Right cardiac atrium (tissue), 5 donors: ENCODE data around the gene PEX1. TPM values are rescaled to one million over a fixed set of nuclear protein-coding genes. Genes with fewer than 3 reads are reported as not detected.
"Not testable (repeated sequence)": the region's sequence is repeated elsewhere in the genome, so short reads cannot be mapped to it uniquely, and the experiment has no call there.

Source experiments
- ATAC-seq, 2 donors: fragments of 200-7000 bp; cut with Tn5 transposase; one replicate each; pipeline versions ENCODE4 v1.8.0 to v1.9.1; 2020; ENCODE audit warnings: moderate library complexity in 2 of 2, mild to moderate bottlenecking in 1 of 2
- DNase-seq, 3 donors: peaks; one replicate each; pipeline ENCODE4 v3.0.0-alpha.2; 2020
- H3K27ac ChIP-seq: one replicate; pipeline ENCODE4 v1.5.1; 2013; ENCODE audit warnings: mild to moderate bottlenecking, low read length, control low read depth, moderate library complexity
- H3K27me3 ChIP-seq: one replicate; pipeline ENCODE4 v1.6.1; 2013; ENCODE audit not compliant: control insufficient read depth, insufficient read depth
- H3K4me1 ChIP-seq: one replicate; pipeline ENCODE4 v1.6.1; 2013; ENCODE audit warnings: low read length; ENCODE audit not compliant: control insufficient read depth, insufficient read depth
- H3K4me3 ChIP-seq: one replicate; pipeline ENCODE4 v1.5.1; 2013; ENCODE audit warnings: low read length, control low read depth
- H3K9me3 ChIP-seq: one replicate; pipeline ENCODE4 v1.6.1; 2013; ENCODE audit warnings: low read length; ENCODE audit not compliant: control insufficient read depth
- WGBS: extraction: QIAGEN DNeasy Blood & Tissue Kit; methylation state at CpG from one replicate; pipeline ENCODE4 v1.1.7; 2013; 5-methylcytosine and 5-hydroxymethylcytosine counted together
- intact Hi-C, 4 donors: fragments of 100-400 bp; cut with DNase I; formaldehyde crosslinking; loops; one replicate each; pipeline versions ENCODE4 v1.11.0 to v1.14.0; 2022 to 2023
- polyA plus RNA-seq: library from polyadenylated mRNA; stranded (reverse); fragments of 200-250 nt; gene quantifications from one replicate; pipeline ENCODE4 v1.2.3, GENCODE V29; 2013
- total RNA-seq, 4 donors: library from RNA; stranded (reverse); fragmentation: NEBNext Ultra II Directional; extraction: Animal tissue kit (Norgen Biotek cat#: 25700); gene quantifications; one replicate each; pipeline ENCODE4 v1.2.1, GENCODE V29; 2021
- donor health status: healthy with polysubstance abuse.
- donor health status: DM: no; HTN: yes; CAD: no.
- donor health status: DM: no; HTN: no; CAD: no.
- donor health status: DM: no; HTN: yes; CAD: no; lungs with severe emphysema.
- donor health status: DM: yes; HTN: yes; CAD: no.

The PEX1 gene
- total and polyA plus RNA-seq, 5 donors: 9.3 to 17.6 (median 14.0) TPM

DNA sequence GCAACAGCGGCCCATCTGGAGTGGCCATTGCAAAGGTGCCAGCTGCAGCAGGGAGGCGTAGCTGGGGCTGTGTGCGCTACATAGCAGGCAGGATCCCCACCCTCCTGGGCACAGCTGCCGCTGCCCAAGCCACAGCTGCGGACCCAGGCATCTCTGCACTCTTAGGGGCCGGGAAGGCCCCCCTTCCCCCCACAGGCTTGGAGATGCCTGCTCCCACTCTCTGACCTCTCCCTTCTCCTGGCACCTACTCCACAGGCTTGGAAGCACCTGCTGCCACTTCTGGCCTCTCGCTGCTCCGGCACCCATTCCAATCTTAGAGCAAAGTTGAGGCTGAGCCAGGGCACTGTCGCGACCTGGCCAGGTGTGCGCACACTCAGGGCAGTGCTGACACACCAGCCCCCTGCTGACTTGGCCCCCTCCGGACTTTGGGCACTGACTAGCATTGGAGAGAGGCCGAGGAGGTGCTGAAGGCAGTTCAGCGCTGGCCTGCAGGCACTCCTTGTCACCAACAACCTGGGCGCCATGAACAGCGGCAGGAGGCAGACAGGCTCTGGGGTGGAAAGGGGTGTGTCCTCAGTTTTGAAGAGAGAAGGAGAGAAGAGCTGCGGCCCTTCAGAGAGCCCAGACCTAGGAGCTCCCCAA is 18.7 kb upstream of the PEX1 start:
- no peak overlapping the region for H3K4me3 ChIP-seq
- H3K9me3 ChIP-seq: no peaks in the 10 kb centered on the region
- ATAC-seq (peak; percentile 26 to 45), DNase-seq (peak in 1 of 3 donors; percentile 36)
- WGBS: 89% methylated on average over 17 of the region's 17 CpGs
- no peaks in the 10 kb centered on the region for H3K4me1 ChIP-seq
- intact Hi-C loops: no loop called here
- no peaks in the 10 kb centered on the region for H3K27me3 ChIP-seq
- no peak overlapping the region for H3K27ac ChIP-seq

DNA sequence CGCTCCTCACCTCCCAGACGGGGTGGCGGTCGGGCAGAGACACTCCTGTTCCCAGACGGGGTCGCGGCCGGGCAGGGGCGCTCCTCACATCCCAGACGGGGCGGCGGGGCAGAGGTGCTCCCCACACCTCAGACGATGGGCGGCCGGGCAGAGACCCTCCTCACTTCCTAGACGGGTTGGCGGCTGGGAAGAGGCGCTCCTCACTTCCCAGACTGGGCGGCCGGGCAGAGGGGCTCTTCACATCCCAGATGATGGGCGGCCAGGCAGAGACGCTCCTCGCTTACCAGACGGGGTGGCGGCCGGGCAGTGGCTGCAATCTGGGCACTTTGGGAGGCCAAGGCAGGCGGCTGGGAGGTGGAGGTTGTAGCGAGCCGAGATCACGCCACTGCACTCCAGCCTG is 16.8 kb upstream of the PEX1 start:
- intact Hi-C loops, ATAC-seq, H3K27me3 ChIP-seq, H3K4me1 ChIP-seq, H3K9me3 ChIP-seq, H3K4me3 ChIP-seq, H3K27ac ChIP-seq: not testable (repeated sequence)
- 95% methylated on average over 30 of the region's 30 CpGs for WGBS
- DNase-seq: peak in 1 of 3 donors; percentile 58

DNA sequence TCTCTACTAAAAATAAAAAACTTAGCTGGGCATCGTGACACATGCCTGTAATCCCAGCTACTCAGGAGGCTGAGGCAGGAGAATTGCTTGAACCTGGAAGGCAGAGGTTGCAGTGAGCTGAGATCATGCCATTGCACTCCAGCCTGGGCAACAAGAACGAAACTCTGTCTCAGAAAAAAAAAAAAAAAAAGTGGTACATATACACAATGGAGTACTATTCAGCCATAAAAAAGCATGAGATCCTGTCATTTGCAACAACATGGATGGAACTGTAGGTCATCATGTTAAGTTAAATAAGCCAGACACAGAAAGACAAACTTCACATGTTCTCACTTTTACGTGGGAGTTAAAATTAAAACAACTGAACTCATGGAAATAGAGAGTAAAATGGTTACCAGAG is 15.2 kb upstream of the PEX1 start:
- H3K9me3 ChIP-seq, DNase-seq, H3K27ac ChIP-seq, H3K4me3 ChIP-seq, H3K4me1 ChIP-seq, H3K27me3 ChIP-seq, ATAC-seq, intact Hi-C loops: not testable (repeated sequence)
- 86% methylated on average over 3 of the region's 3 CpGs for WGBS

DNA sequence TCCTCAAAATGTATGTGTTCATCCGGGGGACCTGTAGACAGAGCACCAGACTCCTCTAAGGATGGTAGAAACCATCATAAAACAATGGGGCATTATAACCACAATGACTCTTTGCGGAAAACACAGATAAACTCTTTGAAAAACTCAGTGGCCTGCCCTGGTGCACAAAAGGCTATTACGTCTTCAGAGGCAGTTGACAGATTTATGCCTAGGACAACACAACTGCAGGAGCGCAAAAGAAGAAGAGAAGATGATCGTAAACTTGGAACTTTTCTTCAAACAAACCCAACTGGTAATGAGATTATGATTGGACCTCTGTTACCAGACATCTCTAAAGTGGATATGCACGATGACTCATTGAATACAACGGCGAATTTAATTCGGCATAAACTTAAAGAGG is 6.3 kb upstream of the PEX1 start:
- no peaks in the 10 kb centered on the region for H3K4me1 ChIP-seq
- WGBS: 91% methylated on average over 9 of the region's 9 CpGs
- H3K27me3 ChIP-seq: no peaks in the 10 kb centered on the region
- H3K4me3 ChIP-seq: no peak overlapping the region
- H3K9me3 ChIP-seq: no peaks in the 10 kb centered on the region
- no peak for ATAC-seq
- H3K27ac ChIP-seq: no peak overlapping the region
- no peak for DNase-seq
- intact Hi-C loops: no loop called here

DNA sequence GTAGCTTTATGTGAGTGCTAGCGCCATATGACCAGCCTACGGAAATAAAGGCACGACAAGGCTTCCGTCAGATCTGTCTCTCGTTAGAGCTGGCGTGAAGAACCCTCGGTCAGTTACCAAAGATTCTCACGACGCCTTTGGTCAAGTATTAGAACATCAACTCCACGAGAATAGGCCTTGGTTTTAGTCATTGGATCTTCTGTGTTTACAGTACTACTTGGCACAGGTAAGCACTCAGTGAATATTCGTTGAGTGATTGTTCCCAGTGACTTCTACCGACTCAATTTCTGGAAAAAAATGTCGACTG is 591 bp upstream of the PEX1 start:
- under 1% methylated on average over 13 of the region's 13 CpGs for WGBS
- Histone ChIP-seq H3K4me1 (no peaks in the 10 kb centered on the region), H3K27ac (peak overlapping the region; percentile 77), H3K27me3 (no peaks in the 10 kb centered on the region), H3K9me3 (no peaks in the 10 kb centered on the region), H3K4me3 (peak overlapping the region; percentile 76)
- intact Hi-C loops: no loop called here
- no peak for DNase-seq
- ATAC-seq: no peak

DNA sequence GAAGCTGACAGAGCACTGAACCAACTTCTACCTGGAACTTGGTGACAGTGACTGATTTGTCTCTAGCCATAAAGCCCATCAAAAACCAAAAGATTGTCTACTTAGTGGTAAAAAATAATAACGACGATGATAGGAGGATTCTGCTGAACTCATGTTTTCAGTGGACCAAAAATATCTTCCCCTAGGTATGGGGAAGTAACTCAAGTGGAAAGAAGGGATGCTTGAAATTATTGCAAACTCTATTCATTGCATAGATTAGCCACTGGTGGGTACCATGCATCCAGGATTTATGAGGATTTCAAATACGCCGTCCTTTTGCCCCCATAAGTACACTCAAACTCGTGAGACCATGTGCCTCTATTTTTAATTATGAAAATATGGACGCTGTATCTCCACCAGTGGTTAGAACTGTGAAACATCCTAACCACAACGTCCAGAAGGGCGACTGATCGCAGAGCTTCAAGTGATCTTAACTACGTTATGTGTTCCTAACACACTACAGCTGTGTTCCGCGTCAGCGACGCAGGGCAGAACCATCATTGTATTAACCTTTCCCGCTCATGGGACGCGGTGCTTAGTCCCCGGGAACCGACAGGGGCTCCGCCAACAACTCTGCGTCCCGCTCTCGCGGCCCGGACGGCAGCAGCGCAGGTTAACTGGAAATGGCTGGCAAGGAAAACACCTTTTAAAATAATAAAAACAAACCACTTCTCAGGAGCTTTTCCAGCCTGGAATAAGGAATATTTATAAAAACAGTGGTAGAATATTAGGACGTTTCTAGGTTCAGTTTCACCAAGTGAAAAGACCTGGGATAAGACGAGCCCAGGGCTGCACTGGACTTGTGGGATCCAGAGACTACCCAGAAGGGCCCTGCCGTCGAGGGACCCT is 776 bp downstream of the PEX1 start:
- ATAC-seq (peak; percentile 53 to 61), DNase-seq (peak; percentile 42 to 67 (median 58))
- under 1% methylated on average over 31 of the region's 31 CpGs for WGBS
- H3K4me1 ChIP-seq: no peaks in the 10 kb centered on the region
- peak overlapping the region; percentile 70 for H3K27ac ChIP-seq
- peak overlapping the region; percentile 65 for H3K4me3 ChIP-seq
- H3K27me3 ChIP-seq: no peaks in the 10 kb centered on the region
- no peaks in the 10 kb centered on the region for H3K9me3 ChIP-seq
- intact Hi-C loops: no loop called here

DNA sequence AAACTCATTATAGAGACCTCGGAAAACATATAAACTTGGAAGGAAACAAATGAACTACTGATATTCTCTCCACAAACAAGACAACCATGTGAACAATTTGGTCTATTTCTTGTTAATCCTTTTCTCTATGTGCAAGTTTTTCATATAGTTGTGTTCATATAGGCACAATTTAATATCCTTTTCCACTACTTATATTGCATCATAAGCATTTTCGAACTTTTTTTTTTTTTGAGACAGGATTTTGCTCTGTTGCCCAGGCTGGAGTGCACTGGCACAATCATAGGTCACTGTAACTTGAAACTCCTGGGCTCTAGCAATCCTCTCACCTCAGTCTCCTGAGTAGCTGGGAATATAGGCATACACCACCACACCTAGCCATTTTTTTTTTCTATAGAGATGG is 5.2 kb downstream of the PEX1 start:
- DNase-seq (no peak), ATAC-seq (no peak)
- no peak overlapping the region for H3K4me3 ChIP-seq
- no peaks in the 10 kb centered on the region for H3K9me3 ChIP-seq
- no peaks in the 10 kb centered on the region for H3K4me1 ChIP-seq
- 88% methylated on average over 2 of the region's 2 CpGs for WGBS
- no peaks in the 10 kb centered on the region for H3K27me3 ChIP-seq
- intact Hi-C loops: no loop called here
- H3K27ac ChIP-seq: no peak overlapping the region

DNA sequence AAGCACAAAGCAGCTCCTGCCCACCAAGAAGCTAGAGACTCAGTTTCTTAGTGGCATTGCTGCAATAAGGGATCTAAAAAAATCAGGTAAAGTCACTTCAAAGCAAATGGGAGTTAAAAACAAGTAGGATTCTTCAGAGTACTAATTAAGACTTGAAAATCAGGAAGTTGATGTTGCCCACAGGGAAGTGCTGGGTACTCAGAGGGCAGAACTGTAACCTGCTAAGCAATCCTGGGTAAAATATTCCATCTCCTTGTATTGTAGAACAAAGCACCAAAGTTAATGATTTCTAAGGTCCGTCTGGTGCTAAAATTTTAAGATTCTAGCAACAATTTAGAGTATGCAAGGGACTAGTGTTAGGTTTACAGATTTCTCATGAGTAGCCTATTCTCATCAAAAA is 8.3 kb downstream of the PEX1 start:
- DNase-seq (no peak), ATAC-seq (no peak)
- Histone ChIP-seq H3K9me3 (no peaks in the 10 kb centered on the region), H3K27ac (no peak overlapping the region), H3K4me3 (no peak overlapping the region), H3K4me1 (no peaks in the 10 kb centered on the region), H3K27me3 (no peaks in the 10 kb centered on the region)
- intact Hi-C loops: no loop called here
- WGBS: 88% methylated on average over 1 of the region's 1 CpG

DNA sequence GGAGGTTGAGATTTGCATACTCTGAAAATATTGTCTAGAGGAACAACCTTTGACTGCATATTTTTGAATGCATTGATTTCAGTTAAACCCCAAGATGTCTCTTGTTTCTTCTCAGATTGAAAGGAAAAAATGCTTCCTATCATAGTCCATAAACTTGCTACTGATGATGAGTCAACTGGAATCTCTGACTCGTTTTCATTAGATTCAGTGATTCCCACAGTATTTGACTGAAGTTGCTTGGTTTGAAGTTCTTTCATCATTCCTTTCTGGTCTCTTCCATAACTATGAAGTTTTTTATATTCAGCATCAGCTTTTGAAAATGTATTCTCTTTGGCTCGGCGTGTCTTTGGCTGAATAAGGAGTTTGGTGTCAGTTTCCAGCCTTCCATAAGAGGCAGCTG is 10.7 kb downstream of the PEX1 start:
- WGBS: 85% methylated on average over 3 of the region's 3 CpGs
- DNase-seq: no peak
- intact Hi-C loops: no loop called here
- H3K9me3 ChIP-seq: no peaks in the 10 kb centered on the region
- no peak overlapping the region for H3K4me3 ChIP-seq
- no peak for ATAC-seq
- no peak overlapping the region for H3K27ac ChIP-seq
- no peaks in the 10 kb centered on the region for H3K27me3 ChIP-seq
- H3K4me1 ChIP-seq: no peaks in the 10 kb centered on the region

DNA sequence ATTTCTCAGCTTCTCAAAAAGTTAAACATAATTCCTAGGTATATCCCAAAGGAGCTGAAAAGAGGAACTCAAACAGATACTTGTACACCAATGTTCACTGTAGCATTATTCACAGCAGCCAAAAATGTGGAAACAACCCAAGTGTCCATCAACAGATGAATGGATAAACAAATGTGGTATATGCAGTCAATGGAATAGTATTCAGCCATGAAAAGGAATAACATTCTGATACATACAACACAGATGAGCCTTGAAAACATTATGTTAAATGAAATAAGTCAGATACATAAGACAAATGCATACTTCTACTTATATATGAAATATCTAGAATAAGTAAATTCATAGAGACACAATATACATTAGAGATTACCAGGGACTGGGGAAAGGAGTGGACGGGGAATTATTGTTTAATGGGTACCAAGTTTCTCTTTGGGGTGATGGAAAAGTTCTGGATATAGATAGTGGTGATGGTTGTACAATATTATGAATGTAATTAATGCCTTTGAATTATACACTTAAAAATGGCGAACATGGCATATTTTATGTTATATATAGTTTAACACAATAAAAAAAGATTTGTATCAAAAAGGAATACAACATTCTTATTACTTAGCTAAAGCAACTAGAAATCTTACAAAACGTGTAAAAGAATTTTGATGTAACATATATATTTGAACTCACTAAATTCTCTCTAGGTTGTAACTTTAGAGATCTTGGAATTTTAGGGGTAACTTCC is 15.0 kb downstream of the PEX1 start:
- no peaks in the 10 kb centered on the region for H3K4me1 ChIP-seq
- no peak overlapping the region for H3K4me3 ChIP-seq
- 62% methylated on average over 3 of the region's 3 CpGs for whole genome bisulfite sequencing
- intact Hi-C loops: no loop called here
- no peak for DNase-seq
- H3K27me3 ChIP-seq: no peaks in the 10 kb centered on the region
- no peak overlapping the region for H3K27ac ChIP-seq
- no peaks in the 10 kb centered on the region for H3K9me3 ChIP-seq
- ATAC-seq: no peak

DNA sequence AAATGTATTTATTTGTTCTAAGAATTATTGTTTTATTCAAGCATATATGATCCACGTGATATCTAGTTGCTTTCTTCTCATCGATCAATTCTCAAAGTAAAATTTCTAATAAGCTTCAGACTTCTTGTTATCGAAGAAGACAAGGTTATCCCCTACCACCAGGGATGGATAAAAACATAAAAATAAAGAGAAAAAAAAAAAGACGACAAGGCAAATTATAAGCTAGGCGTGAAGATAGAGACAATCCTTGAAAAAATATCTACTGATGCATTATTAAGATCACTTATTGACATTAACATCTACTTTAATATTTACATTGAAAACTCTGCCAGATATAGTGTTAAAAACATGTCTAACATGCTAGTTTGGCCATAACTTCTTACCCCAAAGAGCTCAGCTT is 19.4 kb downstream of the PEX1 start:
- DNase-seq: no peak
- no peaks in the 10 kb centered on the region for H3K9me3 ChIP-seq
- no peak overlapping the region for H3K27ac ChIP-seq
- intact Hi-C loops: no loop called here
- H3K4me3 ChIP-seq: no peak overlapping the region
- no peak for ATAC-seq
- WGBS: 94% methylated on average over 5 of the region's 5 CpGs
- no peaks in the 10 kb centered on the region for H3K4me1 ChIP-seq
- no peaks in the 10 kb centered on the region for H3K27me3 ChIP-seq
